Mucosa of rectum (tissue), 2 donors: Measurements from ENCODE around the gene SEMA4G.

Experiments
- H3K27ac ChIP-seq, 2 donors: one replicate each; pipeline ENCODE4 v1.7.0; 2013; ENCODE audit warnings: inconsistent platforms in 2 of 2, low read depth in 2 of 2, low read length in 2 of 2
- H3K27me3 ChIP-seq, 2 donors: one replicate each; pipeline ENCODE4 v1.7.0; 2013; ENCODE audit warnings: low read length in 2 of 2; ENCODE audit not compliant: control insufficient read depth in 2 of 2, insufficient read depth in 2 of 2
- H3K36me3 ChIP-seq, 2 donors: one replicate each; pipeline ENCODE4 v1.7.0; 2013; ENCODE audit warnings: low read length in 2 of 2; ENCODE audit not compliant: control insufficient read depth in 2 of 2, insufficient read depth in 2 of 2
- H3K4me1 ChIP-seq, 2 donors: one replicate each; pipeline ENCODE4 v1.7.0; 2013; ENCODE audit warnings: low read length in 2 of 2, mild to moderate bottlenecking in 1 of 2; ENCODE audit not compliant: control insufficient read depth in 2 of 2, insufficient read depth in 2 of 2
- H3K4me3 ChIP-seq, 2 donors: one replicate each; pipeline ENCODE4 v1.7.0; 2013; ENCODE audit warnings: low read length in 2 of 2
- H3K9ac ChIP-seq, 2 donors: one replicate each; pipeline ENCODE4 v1.7.0; 2013; ENCODE audit warnings: low read length in 2 of 2, low read depth in 1 of 2, mild to moderate bottlenecking in 1 of 2
- H3K9me3 ChIP-seq, 2 donors: one replicate each; pipeline ENCODE4 v1.7.0; 2013; ENCODE audit warnings: low read length in 2 of 2; ENCODE audit not compliant: control insufficient read depth in 2 of 2
- donor health status: healthy.
- donor health status: Normal muscosa, but diverticular disease.

SEMA4G gene

GRCh38 chr10:100987685-100988049 is 18.4 kb downstream of the SEMA4G start:
- peak overlapping the region; percentile 90 to 91 for H3K4me3 ChIP-seq
- H3K9me3 ChIP-seq, result no peaks in the 10 kb centered on the region
- H3K27ac ChIP-seq, result no peak overlapping the region
- peaks cover 28 to 39% of the 10 kb centered on the region in 2 donors for H3K36me3 ChIP-seq
- H3K4me1 ChIP-seq, result peaks cover 18 to 20% of the 10 kb centered on the region in 2 donors
- H3K9ac ChIP-seq, result peak overlapping the region; percentile 36 to 81
- no peaks in the 10 kb centered on the region for H3K27me3 ChIP-seq

DNA sequence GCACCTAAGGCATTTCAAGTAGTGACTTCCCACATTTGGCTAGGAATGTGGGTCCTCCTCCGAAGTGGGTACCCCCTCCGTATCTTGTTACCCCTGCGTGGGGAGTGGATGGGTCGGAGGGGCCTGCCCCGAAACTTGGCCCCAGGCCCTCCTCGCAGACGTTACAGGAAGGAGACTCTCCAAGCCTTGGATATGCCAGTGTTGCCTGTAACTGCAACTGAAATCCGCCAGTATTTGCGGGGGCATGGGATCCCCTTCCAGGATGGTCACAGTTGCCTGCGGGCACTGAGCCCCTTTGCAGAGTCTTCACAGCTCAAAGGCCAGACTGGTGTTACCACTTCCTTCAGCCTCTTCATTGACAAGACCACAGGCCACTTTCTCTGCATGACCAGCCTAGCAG is 18.9 kb downstream of the SEMA4G start:
- no peaks in the 10 kb centered on the region for H3K9me3 ChIP-seq
- H3K36me3 ChIP-seq, result peaks cover 23 to 38% of the 10 kb centered on the region in 2 donors
- H3K4me1 ChIP-seq, result peaks cover 18 to 20% of the 10 kb centered on the region in 2 donors
- H3K27ac ChIP-seq, result no peak overlapping the region
- no peak overlapping the region for H3K9ac ChIP-seq
- peak overlapping the region; percentile 90 to 91 for H3K4me3 ChIP-seq
- no peaks in the 10 kb centered on the region for H3K27me3 ChIP-seq

GRCh38 chr10:100989088-100989487 is 19.8 kb downstream of the SEMA4G start:
- Histone ChIP-seq H3K27ac (no peak overlapping the region), H3K27me3 (no peaks in the 10 kb centered on the region), H3K4me3 (no peak overlapping the region), H3K4me1 (peaks cover 18 to 20% of the 10 kb centered on the region in 2 donors), H3K9me3 (no peaks in the 10 kb centered on the region), H3K9ac (no peak overlapping the region), H3K36me3 (peaks cover 18 to 39% of the 10 kb centered on the region in 2 donors)

- H3K27ac ChIP-seq, result no peak overlapping the region
- H3K36me3 ChIP-seq, result peaks cover 15 to 30% of the 10 kb centered on the region in 2 donors
- H3K4me1 ChIP-seq, result peaks cover 18 to 19% of the 10 kb centered on the region in 2 donors
- H3K9ac ChIP-seq, result no peak overlapping the region
- H3K27me3 ChIP-seq, result no peaks in the 10 kb centered on the region
- H3K9me3 ChIP-seq, result no peaks in the 10 kb centered on the region
- H3K4me3 ChIP-seq, result no peak overlapping the region
Measured at GRCh38 chr10:100993986-100994708, 24.8 kb downstream of the SEMA4G start.

DNA sequence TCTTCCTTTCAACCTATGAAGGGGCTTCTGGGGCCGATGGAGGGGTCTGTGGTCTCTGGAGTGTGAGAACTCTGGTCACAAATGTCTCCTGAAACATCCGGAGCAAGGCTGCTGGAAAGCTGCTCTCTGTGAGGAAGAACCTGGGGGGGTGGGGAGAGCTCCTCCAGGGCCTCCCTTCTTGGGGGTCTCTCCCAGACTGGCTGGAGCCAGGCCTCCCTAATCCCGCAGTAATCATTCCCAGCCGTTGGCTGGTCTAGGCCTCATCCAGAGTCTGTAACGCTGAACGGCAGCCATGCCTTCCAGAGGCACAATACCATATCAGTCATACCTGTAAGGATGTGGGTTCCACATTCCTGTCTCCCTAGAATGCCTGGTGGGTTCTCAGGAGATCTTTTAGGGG is 25.9 kb downstream of the SEMA4G start:
- Histone ChIP-seq H3K9ac (no peak overlapping the region), H3K9me3 (no peaks in the 10 kb centered on the region), H3K4me1 (peaks cover 18 to 22% of the 10 kb centered on the region in 2 donors), H3K27me3 (no peaks in the 10 kb centered on the region), H3K27ac (no peak overlapping the region), H3K36me3 (peaks cover 11 to 25% of the 10 kb centered on the region in 2 donors), H3K4me3 (no peak overlapping the region)

DNA sequence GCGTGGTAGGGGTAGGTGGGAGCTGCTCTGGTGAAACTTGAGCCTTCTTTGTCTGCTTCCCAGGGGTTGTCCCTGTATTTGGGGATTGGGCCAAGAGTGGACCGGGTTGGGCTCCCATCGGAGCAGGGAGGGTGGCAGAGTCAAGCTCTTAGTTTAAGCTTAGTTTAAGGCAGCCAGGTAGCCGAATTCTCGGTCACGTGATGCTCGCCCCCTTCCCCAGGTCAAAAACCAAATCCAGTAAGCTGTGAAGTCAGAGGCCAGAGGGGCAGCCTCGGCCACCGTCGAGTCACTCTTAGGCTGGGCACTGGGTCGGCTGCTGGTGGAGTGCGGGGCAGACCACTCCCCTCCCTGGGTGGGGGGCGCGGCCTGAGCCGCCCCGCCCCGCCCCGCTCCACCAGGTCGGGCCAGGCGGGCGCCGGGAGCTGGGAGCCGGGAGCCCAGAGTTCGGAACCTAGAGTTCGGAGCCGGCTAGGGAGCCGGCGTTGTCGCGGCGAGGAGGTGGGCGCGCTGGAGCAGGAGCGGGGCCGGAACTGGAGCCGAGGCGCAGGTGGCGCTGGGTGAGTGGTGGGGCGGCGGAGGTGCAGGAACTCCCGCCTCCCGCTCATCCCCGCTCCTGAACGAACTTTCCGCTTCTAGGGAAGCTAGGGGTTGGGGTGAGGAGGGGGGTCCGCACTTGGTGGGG is 27.5 kb downstream of the SEMA4G start:
- peak overlapping the region; percentile 89 to 92 for H3K9ac ChIP-seq
- peaks cover 3 to 12% of the 10 kb centered on the region in 2 donors for H3K36me3 ChIP-seq
- no peaks in the 10 kb centered on the region for H3K9me3 ChIP-seq
- H3K27ac ChIP-seq, result peak overlapping the region; percentile 90 to 96
- peaks cover 28 to 36% of the 10 kb centered on the region in 2 donors for H3K4me1 ChIP-seq
- no peaks in the 10 kb centered on the region for H3K27me3 ChIP-seq
- H3K4me3 ChIP-seq, result peak overlapping the region; percentile 78

DNA sequence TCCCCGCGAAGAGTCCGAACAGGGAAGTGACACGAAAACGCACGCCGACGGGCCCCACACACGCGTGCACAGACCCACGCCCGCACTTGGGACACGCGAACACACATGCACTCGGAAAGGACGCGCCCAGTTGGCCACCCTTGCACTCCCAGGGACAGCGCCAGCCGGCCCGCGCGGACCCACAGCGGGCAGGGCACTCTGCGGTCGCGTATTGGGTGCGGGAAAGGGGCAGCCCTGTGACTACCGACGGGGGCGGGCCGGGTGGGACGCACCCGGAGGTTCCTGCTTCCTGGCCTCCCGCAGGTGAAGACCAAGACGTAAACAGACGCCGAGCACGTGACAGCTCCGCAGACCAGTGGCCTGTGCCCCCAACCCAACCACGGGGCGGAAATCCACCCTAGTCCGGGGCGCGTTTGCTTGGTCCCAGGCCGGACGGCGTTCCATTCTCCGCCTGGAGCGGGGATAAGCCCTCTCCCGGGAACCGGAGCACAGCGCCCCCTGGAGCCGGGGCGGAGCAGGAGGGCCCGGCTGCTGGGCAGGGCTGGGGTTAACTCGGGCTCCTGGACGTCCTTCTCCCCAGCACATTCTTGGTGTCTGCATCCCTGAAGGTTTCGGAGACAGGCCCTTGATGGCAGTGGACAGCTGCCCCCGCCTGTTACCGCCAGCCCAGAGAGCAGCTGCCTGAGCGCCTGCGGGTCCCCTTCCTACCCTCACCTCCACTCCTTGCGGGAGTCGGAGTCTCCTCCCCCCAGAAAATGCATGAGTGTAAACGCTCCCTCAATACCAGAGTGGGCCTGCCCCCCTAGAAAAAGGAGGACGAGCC is 28.3 kb downstream of the SEMA4G start:
- Histone ChIP-seq H3K4me1 (peaks cover 28 to 41% of the 10 kb centered on the region in 2 donors), H3K27ac (peak overlapping the region; percentile 90 to 96), H3K9me3 (no peaks in the 10 kb centered on the region)

DNA sequence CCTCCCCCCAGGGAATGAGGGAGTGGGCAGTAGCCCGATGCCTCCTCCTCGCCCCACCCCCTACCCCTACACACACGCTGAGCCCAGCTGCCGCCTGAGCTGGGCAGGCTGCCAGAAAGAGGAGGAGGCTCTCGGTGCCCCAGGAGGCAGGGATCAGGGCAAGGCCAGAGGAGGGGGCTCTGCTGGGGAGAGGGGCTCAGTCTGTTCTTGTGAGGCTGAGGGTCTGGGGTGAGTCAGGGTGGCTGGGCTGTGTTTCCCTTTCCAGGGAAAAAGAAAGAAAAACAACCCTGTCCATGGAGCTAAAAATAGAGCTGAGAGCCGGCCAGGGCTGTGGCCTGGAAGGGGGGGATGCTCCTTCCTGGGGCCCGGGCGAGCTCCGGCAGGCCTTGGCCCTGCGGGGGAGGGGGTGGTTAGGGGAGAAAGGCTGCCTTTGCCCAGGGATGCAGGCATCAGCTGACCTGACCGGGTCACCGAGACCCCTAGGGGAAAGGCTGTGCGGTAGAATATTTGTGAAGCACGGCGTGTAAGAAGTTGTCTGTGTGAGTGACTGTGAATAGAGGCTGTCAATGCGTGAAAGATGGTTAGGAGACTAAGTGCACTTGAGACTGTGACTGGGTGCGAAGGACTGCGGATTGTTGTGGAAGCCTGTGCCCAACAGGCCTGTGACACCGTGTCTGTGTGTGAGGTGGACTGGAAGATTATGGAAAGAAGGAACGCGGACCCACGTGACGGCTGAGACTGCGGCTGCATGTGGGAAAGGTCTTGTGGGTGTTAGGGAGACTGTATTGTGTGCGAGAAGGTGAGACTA is 29.1 kb downstream of the SEMA4G start:
- peaks cover 28 to 41% of the 10 kb centered on the region in 2 donors for H3K4me1 ChIP-seq
- H3K36me3 ChIP-seq, result peaks cover 9 to 14% of the 10 kb centered on the region in 2 donors
- H3K9ac ChIP-seq, result peak overlapping the region; percentile 89 to 92
- H3K27ac ChIP-seq, result peak overlapping the region; percentile 90 to 96
- no peaks in the 10 kb centered on the region for H3K27me3 ChIP-seq
- H3K9me3 ChIP-seq, result no peaks in the 10 kb centered on the region
- peak overlapping the region; percentile 78 for H3K4me3 ChIP-seq

More for the DNA sequence above, 28.3 kb downstream of the SEMA4G start:
- Histone ChIP-seq H3K27me3 (no peaks in the 10 kb centered on the region), H3K36me3 (peaks cover 3 to 13% of the 10 kb centered on the region in 2 donors), H3K4me3 (peak overlapping the region; percentile 78), H3K9ac (peak overlapping the region; percentile 89 to 92)

- H3K36me3 ChIP-seq, result peaks cover 10 to 13% of the 10 kb centered on the region in 2 donors
Measured at GRCh38 chr10:100998991-100999741, 29.9 kb downstream of the SEMA4G start.

More at GRCh38 chr10:100998991-100999741, 29.9 kb downstream of the SEMA4G start:
- Histone ChIP-seq H3K4me1 (peaks cover 28 to 41% of the 10 kb centered on the region in 2 donors), H3K27me3 (no peaks in the 10 kb centered on the region), H3K27ac (peak overlapping the region; percentile 90 to 96), H3K9ac (peak overlapping the region; percentile 89 to 92), H3K4me3 (peak overlapping the region; percentile 78), H3K9me3 (no peaks in the 10 kb centered on the region)
